Calu3 (cell line): ENCODE data around the gene COCH. TPM values are rescaled to one million over a fixed set of nuclear protein-coding genes. Genes with fewer than 3 reads are reported as not detected.
A peak's percentile ranks its signal among the peaks of the same experiment; 100 is the strongest.

ENCODE experiments used
- Bru-seq: library from RNA; stranded (reverse); fragments of 400-500 nt; gene quantifications from one replicate; lab custom pipeline; 2021; lab: Mats Ljungman, UMichigan
- BruChase-seq, 2 experiments: library from RNA; stranded (reverse); fragments of 400-500 nt; gene quantifications; one replicate each; lab custom pipeline; 2021; lab: Mats Ljungman, UMichigan
- BruUV-seq: library from RNA; stranded (reverse); fragments of 400-500 nt; replicated peaks from 2 replicates; lab custom pipeline; 2021; lab: Mats Ljungman, UMichigan
- CTCF ChIA-PET: fragments of 300-600 bp; sonication (Branson Sonifier 250); formaldehyde crosslinking; loops from one replicate; lab custom pipeline; 2022; ENCODE audit warnings: antibody characterized with exemption; lab: Charles Lee
- DNase-seq: peaks from one replicate; pipeline ENCODE4 v3.0.0; 2022
- H3K27ac Mint-ChIP-seq: one replicate; pipeline ENCODE4 v1.8.0; 2022; ENCODE audit warnings: mixed read lengths; ENCODE audit not compliant: unreplicated experiment
- H3K27me3 Mint-ChIP-seq: one replicate; pipeline ENCODE4 v1.8.0; 2022; ENCODE audit warnings: mixed read lengths; ENCODE audit not compliant: unreplicated experiment
- H3K36me3 Mint-ChIP-seq: one replicate; pipeline ENCODE4 v1.8.0; 2022; ENCODE audit warnings: mild to moderate bottlenecking, moderate library complexity, mixed read lengths; ENCODE audit not compliant: insufficient read depth, unreplicated experiment
- H3K4me1 Mint-ChIP-seq: one replicate; pipeline ENCODE4 v1.8.0; 2022; ENCODE audit warnings: mild to moderate bottlenecking, low read depth, mixed read lengths; ENCODE audit not compliant: unreplicated experiment
- H3K4me3 Mint-ChIP-seq: one replicate; pipeline ENCODE4 v1.8.0; 2022; ENCODE audit warnings: mild to moderate bottlenecking, low read depth, moderate library complexity, mixed read lengths; ENCODE audit not compliant: unreplicated experiment
- H3K9me3 Mint-ChIP-seq: one replicate; pipeline ENCODE4 v1.8.0; 2022; ENCODE audit warnings: low read depth, mixed read lengths; ENCODE audit not compliant: unreplicated experiment
- CTCF ChIP-seq: fragments of 200-600 bp; IDR thresholded peaks from one replicate; pipeline ENCODE4 v1.8.0; 2022; ENCODE audit warnings: antibody characterized with exemption; ENCODE audit not compliant: unreplicated experiment
- intact Hi-C: fragments of 100-400 bp; cut with micrococcal nuclease; formaldehyde crosslinking; loops from one replicate; pipeline ENCODE4 v1.10.0; 2022; ENCODE audit not compliant: unreplicated experiment
- long read RNA-seq: library from polyadenylated mRNA; stranded (forward); transcript quantifications from one replicate; pipeline ENCODE4 v2.0.0, GENCODE V29; 2022
- total RNA-seq: library from RNA; stranded (reverse); gene quantifications from 2 replicates; pipeline ENCODE4 v1.2.3, GENCODE V29; 2022

COCH gene
- total RNA-seq: 10.3 and 15.8 TPM in 2 replicates
- percentile 43 among the genes with signal in this experiment for Bru-seq, nascent RNA
- percentile 45 among the genes with signal in this experiment for BruChase-seq, experiment 1, labeled RNA remaining after a 6-hour chase
- BruChase-seq, experiment 2, labeled RNA remaining after a 2-hour chase: percentile 43 among the genes with signal in this experiment
- long read RNA-seq, transcript COCH-202 (12 exons, 2,571 nt): minor isoform, 6 of 48 reads
- long read RNA-seq, transcript COCH-214 (11 exons, 2,884 nt): major isoform, 7 of 48 reads
- long read RNA-seq, partial matches to known transcripts: 0 of 48 reads
- long read RNA-seq, other reads (novel, unspliced or antisense): 34 of 48 reads

GRCh38 chr14:30874120-30874998 lies at the start of gene COCH:
COCH (plus strand) TSS chr14:30874559; CDS start chr14:30874939, 380 bp downstream.
- Mint-ChIP-seq H3K27ac (no peak within 1 kb of the TSS), H3K9me3 (no peaks in the 10 kb centered on the region), H3K27me3 (peaks cover 12% of the 10 kb centered on the region), H3K36me3 (peaks cover 19% of the 10 kb centered on the region), H3K4me1 (no peaks in the 10 kb centered on the region), H3K4me3 (peak within 1 kb of the TSS; percentile 92)
- DNase-seq: peak; percentile 71
- CTCF ChIA-PET: interaction anchor here (0.5 to 0.6 kb wide), 2 partner anchors 26 to 33 kb away, joined by 3 read pairs; no protein-coding TSS in a partner anchor
- peak; percentile 62 for TF ChIP-seq CTCF
- intact Hi-C loops: no loop called here
- BruUV-seq: no TSS peak

- no peaks in the 10 kb centered on the region for H3K36me3 Mint-ChIP-seq
- BruUV-seq: no TSS peak
- no peak for DNase-seq
- peaks cover 7% of the 10 kb centered on the region for H3K9me3 Mint-ChIP-seq
- H3K4me1 Mint-ChIP-seq: no peaks in the 10 kb centered on the region
- H3K4me3 Mint-ChIP-seq: no peak overlapping the region
- TF ChIP-seq CTCF: no peak
- CTCF ChIA-PET: no interaction called here
- no peaks in the 10 kb centered on the region for H3K27me3 Mint-ChIP-seq
- intact Hi-C loops: no loop called here
- H3K27ac Mint-ChIP-seq: no peak overlapping the region
Observed at GRCh38 chr14:30826070-30826469, 48.3 kb upstream of the COCH start.

- H3K27ac Mint-ChIP-seq: no peak overlapping the region
- no peak overlapping the region for H3K4me3 Mint-ChIP-seq
- no peak for TF ChIP-seq CTCF
- no peaks in the 10 kb centered on the region for H3K4me1 Mint-ChIP-seq
- CTCF ChIA-PET: no interaction called here
- H3K9me3 Mint-ChIP-seq: peaks cover 3% of the 10 kb centered on the region
- H3K27me3 Mint-ChIP-seq: no peaks in the 10 kb centered on the region
- H3K36me3 Mint-ChIP-seq: no peaks in the 10 kb centered on the region
- intact Hi-C loops: no loop called here
- no peak for DNase-seq
- no TSS peak for BruUV-seq
Observed at GRCh38 chr14:30829853-30830252, 44.5 kb upstream of the COCH start.

GRCh38 chr14:30834353-30834752 lies 40.0 kb upstream of the COCH start:
- intact Hi-C loops: no loop called here
- TF ChIP-seq CTCF: no peak
- Mint-ChIP-seq H3K9me3 (no peaks in the 10 kb centered on the region), H3K4me3 (no peak overlapping the region), H3K36me3 (no peaks in the 10 kb centered on the region), H3K27ac (no peak overlapping the region), H3K4me1 (no peaks in the 10 kb centered on the region), H3K27me3 (peaks cover 9% of the 10 kb centered on the region)
- CTCF ChIA-PET: interaction anchor here (0.7 kb wide), 1 partner anchor 489 kb away, joined by 4 read pairs; no protein-coding TSS in a partner anchor
- no TSS peak for BruUV-seq
- no peak for DNase-seq
